Panc1 (cell line): ENCODE data around the gene CARMIL1.

Experiments used
- CTCF ChIP-seq: fragments of 450-650 bp; IDR thresholded peaks from 2 replicates; pipeline ENCODE4 v1.5.1; 2017; ENCODE audit warnings: mild to moderate bottlenecking
- POLR2AphosphoS5 ChIP-seq: IDR thresholded peaks from 2 replicates; pipeline ENCODE4 v1.6.1; 2012; ENCODE audit warnings: mild to moderate bottlenecking, low read depth, low read length, moderate library complexity
- SIN3A ChIP-seq: IDR thresholded peaks from 2 replicates; pipeline ENCODE4 v1.6.1; 2012; ENCODE audit warnings: low read depth, mild to moderate bottlenecking, low read length, moderate library complexity, borderline replicate concordance; ENCODE audit not compliant: insufficient read depth
- TCF7L2 ChIP-seq: IDR thresholded peaks from 2 replicates; pipeline ENCODE4 v1.6.1; 2011; ENCODE audit warnings: mild to moderate bottlenecking, low read depth, low read length, inconsistent platforms
- TF ChIP-seq, protein P1 (sequence below), 2 experiments: IDR thresholded peaks; 2 replicates each; pipeline ENCODE4 v1.6.1; 2011 to 2012; ENCODE audit warnings: low read depth in 2 of 2, control low read depth in 1 of 2, low read length in 1 of 2, mild to moderate bottlenecking in 1 of 2, moderate library complexity in 1 of 2; ENCODE audit not compliant: insufficient read depth in 1 of 2

GRCh38 chr6:25329161-25329817 is 50.1 kb downstream of the CARMIL1 start:
- TF ChIP-seq CTCF, result no peak
- TF ChIP-seq, protein P1, sequence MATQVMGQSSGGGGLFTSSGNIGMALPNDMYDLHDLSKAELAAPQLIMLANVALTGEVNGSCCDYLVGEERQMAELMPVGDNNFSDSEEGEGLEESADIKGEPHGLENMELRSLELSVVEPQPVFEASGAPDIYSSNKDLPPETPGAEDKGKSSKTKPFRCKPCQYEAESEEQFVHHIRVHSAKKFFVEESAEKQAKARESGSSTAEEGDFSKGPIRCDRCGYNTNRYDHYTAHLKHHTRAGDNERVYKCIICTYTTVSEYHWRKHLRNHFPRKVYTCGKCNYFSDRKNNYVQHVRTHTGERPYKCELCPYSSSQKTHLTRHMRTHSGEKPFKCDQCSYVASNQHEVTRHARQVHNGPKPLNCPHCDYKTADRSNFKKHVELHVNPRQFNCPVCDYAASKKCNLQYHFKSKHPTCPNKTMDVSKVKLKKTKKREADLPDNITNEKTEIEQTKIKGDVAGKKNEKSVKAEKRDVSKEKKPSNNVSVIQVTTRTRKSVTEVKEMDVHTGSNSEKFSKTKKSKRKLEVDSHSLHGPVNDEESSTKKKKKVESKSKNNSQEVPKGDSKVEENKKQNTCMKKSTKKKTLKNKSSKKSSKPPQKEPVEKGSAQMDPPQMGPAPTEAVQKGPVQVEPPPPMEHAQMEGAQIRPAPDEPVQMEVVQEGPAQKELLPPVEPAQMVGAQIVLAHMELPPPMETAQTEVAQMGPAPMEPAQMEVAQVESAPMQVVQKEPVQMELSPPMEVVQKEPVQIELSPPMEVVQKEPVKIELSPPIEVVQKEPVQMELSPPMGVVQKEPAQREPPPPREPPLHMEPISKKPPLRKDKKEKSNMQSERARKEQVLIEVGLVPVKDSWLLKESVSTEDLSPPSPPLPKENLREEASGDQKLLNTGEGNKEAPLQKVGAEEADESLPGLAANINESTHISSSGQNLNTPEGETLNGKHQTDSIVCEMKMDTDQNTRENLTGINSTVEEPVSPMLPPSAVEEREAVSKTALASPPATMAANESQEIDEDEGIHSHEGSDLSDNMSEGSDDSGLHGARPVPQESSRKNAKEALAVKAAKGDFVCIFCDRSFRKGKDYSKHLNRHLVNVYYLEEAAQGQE (IDR thresholded peaks at IDR 0.05; ENCODE audit: insufficient read depth in 1 of 2, low read depth in 2 of 2, low read length in 1 of 2), result no peak
- no peak for TF ChIP-seq POLR2AphosphoS5
- TF ChIP-seq TCF7L2, result no peak
- no peak for TF ChIP-seq SIN3A
